ENCODE measurements around the gene MYOZ2. TPM values are rescaled to one million over a fixed set of nuclear protein-coding genes. Genes with fewer than 3 reads are reported as not detected.

The MYOZ2 gene
- total and polyA plus RNA-seq, 2 of the 13 experiments (the other 11 are each of a cell fraction or from before 2014, with no cell fraction given): 0.03 TPM; not detected in 1

GRCh38 chr4:119132306-119132705, 3.3 kb upstream of the MYOZ2 start:
- H2AFZ ChIP-seq (ENCODE audit: low read length): no peak overlapping the region
- no peaks in the 10 kb centered on the region for H3K9me3 ChIP-seq (ENCODE audit: low read length)
- H3K36me3 ChIP-seq (replicated peaks in 1 of 2; ENCODE audit: control insufficient read depth in 1 of 2, insufficient read depth in 2 of 2, low read length in 2 of 2): no peaks in the 10 kb centered on the region
- H4K20me1 ChIP-seq (ENCODE audit: insufficient read depth, low read length): no peaks in the 10 kb centered on the region
- no peak overlapping the region for H3K9ac ChIP-seq (ENCODE audit: insufficient read depth, low read depth, low read length)
- no peaks in the 10 kb centered on the region for H3K79me2 ChIP-seq (ENCODE audit: insufficient read depth, low read length)
- peaks cover 0 to 6% of the 10 kb centered on the region in 2 experiments; a peak in 1 of 5 replicates for H3K27me3 ChIP-seq (ENCODE audit: control insufficient read depth in 1 of 2, insufficient read depth in 2 of 2, low read length in 2 of 2)
- ATAC-seq: no peak
- H3K4me2 ChIP-seq (ENCODE audit: low read depth, low read length): no peak overlapping the region
- intact Hi-C loops (cut with micrococcal nuclease; ENCODE audit: unreplicated experiment) (no loop called here), in situ Hi-C loops (cut with HindIII; ENCODE audit: extremely low pct_ligation_motif_present, low pct_unique_long_range_greater_than_20kb) (no loop called here)
- H3K4me3 ChIP-seq (replicated peaks in 1 of 3; ENCODE audit: insufficient read depth in 1 of 3, low read depth in 2 of 3, low read length in 3 of 3): no peak overlapping the region
- no peaks in the 10 kb centered on the region for H3K4me1 ChIP-seq (ENCODE audit: insufficient read depth, low read length)
- POLR2A ChIA-PET: no interaction called here
- BruUV-seq (replicated peaks): no TSS peak
- WGBS (ENCODE audit: low lambda C conversion rate): 10% methylated on average over 5 of the region's 5 CpGs
- CTCF ChIA-PET (ENCODE audit: low intra/inter-chr PET ratio, low total read pairs): no interaction called here
- no peak for DNase-seq (ENCODE audit: low spot score)
- H3K27ac ChIP-seq (ENCODE audit: extremely low read length, insufficient read depth, low read length): no peak overlapping the region
- no peak for FAIRE-seq
- TF ChIP-seq SMAD9 (CRISPR knock-in tag; IDR thresholded peaks at IDR 0.05) (no peak), ZNF235 (CRISPR knock-in tag; IDR thresholded peaks at IDR 0.05; ENCODE audit: borderline replicate concordance) (no peak), SMC3 (IDR thresholded peaks at IDR 0.05; ENCODE audit: low read length) (no peak), FOXA3 (CRISPR knock-in tag; IDR thresholded peaks at IDR 0.05) (no peak), LCORL (IDR thresholded peaks at IDR 0.05) (no peak), LCORL (CRISPR knock-in tag; IDR thresholded peaks at IDR 0.05) (no peak), PRDM10 (CRISPR knock-in tag; IDR thresholded peaks at IDR 0.05; ENCODE audit: low read depth) (no peak), ZNF282 (IDR thresholded peaks at IDR 0.05; ENCODE audit: partially characterized antibody) (no peak), SRY (CRISPR knock-in tag; IDR thresholded peaks at IDR 0.05) (no peak), NR3C1 (CRISPR knock-in tag; IDR thresholded peaks at IDR 0.05) (no peak), PPARG (CRISPR knock-in tag; conservative IDR thresholded peaks at IDR 0.05) (no peak), CENPT (CRISPR knock-in tag; IDR thresholded peaks at IDR 0.05; ENCODE audit: low read depth) (no peak)
- TF ChIP-seq, protein P1, sequence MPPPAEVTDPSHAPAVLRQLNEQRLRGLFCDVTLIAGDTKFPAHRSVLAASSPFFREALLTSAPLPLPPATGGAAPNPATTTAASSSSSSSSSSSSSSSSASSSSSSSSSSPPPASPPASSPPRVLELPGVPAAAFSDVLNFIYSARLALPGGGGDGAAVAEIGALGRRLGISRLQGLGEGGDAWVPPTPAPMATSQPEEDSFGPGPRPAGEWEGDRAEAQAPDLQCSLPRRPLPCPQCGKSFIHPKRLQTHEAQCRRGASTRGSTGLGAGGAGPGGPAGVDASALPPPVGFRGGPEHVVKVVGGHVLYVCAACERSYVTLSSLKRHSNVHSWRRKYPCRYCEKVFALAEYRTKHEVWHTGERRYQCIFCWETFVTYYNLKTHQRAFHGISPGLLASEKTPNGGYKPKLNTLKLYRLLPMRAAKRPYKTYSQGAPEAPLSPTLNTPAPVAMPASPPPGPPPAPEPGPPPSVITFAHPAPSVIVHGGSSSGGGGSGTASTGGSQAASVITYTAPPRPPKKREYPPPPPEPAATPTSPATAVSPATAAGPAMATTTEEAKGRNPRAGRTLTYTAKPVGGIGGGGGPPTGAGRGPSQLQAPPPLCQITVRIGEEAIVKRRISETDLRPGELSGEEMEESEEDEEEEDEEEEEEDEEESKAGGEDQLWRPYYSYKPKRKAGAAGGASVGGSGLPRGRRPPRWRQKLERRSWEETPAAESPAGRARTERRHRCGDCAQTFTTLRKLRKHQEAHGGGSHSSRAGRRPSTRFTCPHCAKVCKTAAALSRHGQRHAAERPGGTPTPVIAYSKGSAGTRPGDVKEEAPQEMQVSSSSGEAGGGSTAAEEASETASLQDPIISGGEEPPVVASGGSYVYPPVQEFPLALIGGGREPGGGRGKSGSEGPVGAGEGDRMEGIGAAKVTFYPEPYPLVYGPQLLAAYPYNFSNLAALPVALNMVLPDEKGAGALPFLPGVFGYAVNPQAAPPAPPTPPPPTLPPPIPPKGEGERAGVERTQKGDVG (CRISPR knock-in tag; IDR thresholded peaks at IDR 0.05; ENCODE audit: borderline replicate concordance): no peak

Data from HepG2 (cell line).